Pancreas (tissue), 10 donors: ENCODE measurements around the gene SGSM1. TPM values are rescaled to one million over a fixed set of nuclear protein-coding genes. Genes with fewer than 3 reads are reported as not detected.
A peak's percentile ranks its signal among the peaks of the same experiment; 100 is the strongest.
"Not testable (repeated sequence)": the region's sequence is repeated elsewhere in the genome, so short reads cannot be mapped to it uniquely, and the experiment has no call there.

Source experiments
- ATAC-seq, 4 donors: fragments of 200-7000 bp; cut with Tn5 transposase; one replicate each; pipeline versions ENCODE4 v1.8.0 to v1.9.1; 2020; ENCODE audit warnings: mild to moderate bottlenecking in 4 of 4, moderate library complexity in 4 of 4
- DNase-seq, 6 donors: peaks; one replicate each; pipeline ENCODE4 v3.0.0-alpha.2; 2020
- FAIRE-seq: peaks from 2 replicates; lab custom pipeline; 2012; peaks lifted over from hg19 to GRCh38; lab: Jason Lieb, UNC
- H3K27ac ChIP-seq, 4 donors: fragments of 200-600 bp; sonication (generic); 1 replicate in 3 of 4; 2 replicates in 1 of 4; pipeline versions ENCODE4 v1.5.0 to v1.8.0; 2020
- H3K27me3 ChIP-seq, 4 donors: fragments of 200-600 bp; one replicate each; pipeline ENCODE4 v1.8.0; 2021
- H3K36me3 ChIP-seq, 3 donors: fragments of 200-600 bp; sonication (generic) in 1 of 3; one replicate each; pipeline versions ENCODE4 v1.5.0 to v1.8.0; 2020 to 2021
- H3K4me1 ChIP-seq, 3 donors: fragments of 200-600 bp; one replicate each; pipeline ENCODE4 v1.8.0; 2021
- H3K4me3 ChIP-seq, 4 donors: fragments of 200-600 bp; sonication (generic) in 2 of 4; one replicate each; pipeline versions ENCODE4 v1.5.0 to v1.8.0; 2020 to 2021
- H3K9me3 ChIP-seq, 4 donors: fragments of 200-600 bp; one replicate each; pipeline ENCODE4 v1.8.0; 2021
- CTCF ChIP-seq, 4 donors: fragments of 200-600 bp; sonication (generic) in 3 of 4; IDR thresholded peaks; one replicate each; pipeline versions ENCODE4 v1.5.0 to v1.8.0; 2021; ENCODE audit warnings: antibody characterized with exemption in 4 of 4
- WGBS, 2 donors: extraction: QIAGEN DNeasy Blood & Tissue Kit; methylation state at CpG; one replicate each; pipeline ENCODE4 v1.1.7; 2013; 5-methylcytosine and 5-hydroxymethylcytosine counted together
- intact Hi-C, 3 donors: fragments of 100-400 bp; cut with DNase I; formaldehyde crosslinking; loops; one replicate each; pipeline versions ENCODE4 v1.11.1 to v1.14.2; 2022
- polyA plus RNA-seq, 2 donors: library from polyadenylated mRNA; stranded (reverse); fragments of 200-250 nt; gene quantifications; one replicate each; pipeline ENCODE4 v1.2.3, GENCODE V29; 2013
- total RNA-seq, 6 donors: library from RNA; stranded (reverse); fragmentation: NEBNext Ultra II Directional in 4 of 6; extraction: Animal tissue kit (Norgen Biotek cat#: 25700) in 4 of 6; gene quantifications; one replicate each; pipeline versions ENCODE4 v1.2.1 to v1.2.4, GENCODE V29; 2021 to 2023
- donor health status: healthy with polysubstance abuse.
- donor health status: DM: no; HTN: no; CAD: no; lungs with moderate emphysema.
- donor health status: DM: no; HTN: no; CAD: no.
- donor health status: control.
- donor health status: control.
- donor health status: Bipolar disorder and iron deficiency.
- donor health status: DM: yes; HTN: yes; CAD: no.
- donor health status: DM: no; HTN: no; CAD: no.
- donor health status: DM: no; HTN: no; CAD: no.
- donor health status: DM: yes; HTN: yes; CAD: no.

The SGSM1 gene
- total and polyA plus RNA-seq, 8 donors = 1.6 to 5.1 (median 2.5) TPM

- peak overlapping the region in 1 of 4 donors; percentile 3 for H3K4me3 ChIP-seq
- DNase-seq (peak; percentile 70 to 82 (median 76)), ATAC-seq (peak; percentile 62 to 84 (median 74)), FAIRE-seq (no peak)
- no peaks in the 10 kb centered on the region for H3K36me3 ChIP-seq
- no peaks in the 10 kb centered on the region for H3K27me3 ChIP-seq
- intact Hi-C loops = no loop called here
- H3K9me3 ChIP-seq = no peaks in the 10 kb centered on the region
- WGBS, 2 donors = 13 to 16% methylated on average over 7 of the region's 7 CpGs
- peaks cover 9 to 16% (median 16%) of the 10 kb centered on the region in 3 donors for H3K4me1 ChIP-seq
- peak overlapping the region; percentile 65 to 92 (median 84) for H3K27ac ChIP-seq
- no peak for TF ChIP-seq CTCF (IDR thresholded peaks at IDR 0.05)
These were observed 89.0 kb downstream of the SGSM1 start for GRCh38 chr22:24894998-24895397.

- DNase-seq (no peak), FAIRE-seq (no peak), ATAC-seq (no peak)
- no peak overlapping the region for H3K4me3 ChIP-seq
- 94 to 96% methylated on average over 2 of the region's 2 CpGs for WGBS, 2 donors
- TF ChIP-seq CTCF (IDR thresholded peaks at IDR 0.05) = no peak
- H3K27ac ChIP-seq = no peak overlapping the region
- intact Hi-C loops = no loop called here
- no peaks in the 10 kb centered on the region for H3K9me3 ChIP-seq
- no peaks in the 10 kb centered on the region for H3K27me3 ChIP-seq
- H3K36me3 ChIP-seq = no peaks in the 10 kb centered on the region
- no peaks in the 10 kb centered on the region for H3K4me1 ChIP-seq
These were observed 95.4 kb downstream of the SGSM1 start for GRCh38 chr22:24901448-24901847.

GRCh38 chr22:24905909-24906308 lies 99.9 kb downstream of the SGSM1 start:
- intact Hi-C loops = no loop called here
- Histone ChIP-seq H3K27ac (no peak overlapping the region), H3K4me1 (no peaks in the 10 kb centered on the region), H3K9me3 (no peaks in the 10 kb centered on the region), H3K27me3 (no peaks in the 10 kb centered on the region), H3K4me3 (no peak overlapping the region), H3K36me3 (no peaks in the 10 kb centered on the region)
- no peak for TF ChIP-seq CTCF (IDR thresholded peaks at IDR 0.05)
- 97 to 99% methylated on average over 1 of the region's 1 CpG for WGBS, 2 donors
- DNase-seq (no peak), FAIRE-seq (no peak), ATAC-seq (no peak)

- FAIRE-seq, H3K36me3 ChIP-seq, H3K4me3 ChIP-seq, H3K27ac ChIP-seq, DNase-seq, H3K4me1 ChIP-seq, ATAC-seq, intact Hi-C loops, H3K27me3 ChIP-seq, H3K9me3 ChIP-seq: not testable (repeated sequence)
- WGBS, 2 donors = 95 to 98% methylated on average over 3 of the region's 3 CpGs
These were observed 101.1 kb downstream of the SGSM1 start for GRCh38 chr22:24907101-24907500.

GRCh38 chr22:24920029-24920428 lies 114.0 kb downstream of the SGSM1 start:
- no peak for ATAC-seq
- no peak overlapping the region for H3K4me3 ChIP-seq
- no peak for FAIRE-seq
- H3K9me3 ChIP-seq = no peaks in the 10 kb centered on the region
- H3K36me3 ChIP-seq = no peaks in the 10 kb centered on the region
- no peaks in the 10 kb centered on the region for H3K4me1 ChIP-seq
- H3K27me3 ChIP-seq = no peaks in the 10 kb centered on the region
- intact Hi-C loops = no loop called here
- no peak for DNase-seq
- TF ChIP-seq CTCF (IDR thresholded peaks at IDR 0.05) = no peak
- 87 to 90% methylated on average over 4 of the region's 4 CpGs for WGBS, 2 donors
- H3K27ac ChIP-seq = no peak overlapping the region
